Esophagus muscularis mucosa (tissue), 4 donors: ENCODE data around the gene ZC3HAV1. TPM values are rescaled to one million over a fixed set of nuclear protein-coding genes. Genes with fewer than 3 reads are reported as not detected.

ENCODE experiments used
- DNase-seq: peaks from one replicate; pipeline ENCODE4 v3.0.0-alpha.2; 2017; ENCODE audit errors: extremely low spot score
- H3K27ac ChIP-seq, 4 donors: fragments of 200-600 bp; sonication (generic); replicated peaks in 1 of 4; 1 replicate in 3 of 4; 2 replicates in 1 of 4; pipeline ENCODE4 v1.5.1; 2016 to 2019; ENCODE audit warnings: mild to moderate bottlenecking in 1 of 4
- H3K27me3 ChIP-seq, 4 donors: fragments of 200-600 bp; sonication (generic); one replicate each; pipeline versions ENCODE4 v1.5.1 to v1.6.0; 2016 to 2019
- H3K36me3 ChIP-seq, 4 donors: fragments of 200-600 bp; sonication (generic); one replicate each; pipeline ENCODE4 v1.5.1; 2016 to 2019
- H3K4me1 ChIP-seq, 4 donors: fragments of 200-600 bp; sonication (generic); one replicate each; pipeline ENCODE4 v1.5.1; 2016 to 2019
- H3K4me3 ChIP-seq, 4 donors: fragments of 200-600 bp; sonication (generic); 1 replicate in 2 of 4; 2 replicates in 2 of 4; pipeline ENCODE4 v1.5.1; 2016 to 2019; ENCODE audit warnings: mild to moderate bottlenecking in 4 of 4, moderate library complexity in 1 of 4
- H3K9me3 ChIP-seq, 4 donors: fragments of 200-600 bp; sonication (generic); 1 replicate in 3 of 4; 2 replicates in 1 of 4; pipeline ENCODE4 v1.5.1; 2016 to 2019
- CTCF ChIP-seq, 3 experiments: fragments of 200-600 bp in 2 of 3; fragments of 450-650 bp in 1 of 3; sonication (generic) in 2 of 3; IDR thresholded peaks; one replicate each; pipeline ENCODE4 v1.5.1; 2017 to 2019; ENCODE audit warnings: antibody characterized with exemption in 3 of 3, mild to moderate bottlenecking in 2 of 3, moderate library complexity in 1 of 3
- EP300 ChIP-seq: sonication (generic); formaldehyde crosslinking; IDR thresholded peaks from one replicate; pipeline ENCODE4 v1.6.1; 2017; ENCODE audit warnings: antibody characterized with exemption
- POLR2A ChIP-seq: fragments of 450-650 bp; IDR thresholded peaks from one replicate; pipeline ENCODE4 v1.6.1; 2017; ENCODE audit warnings: antibody characterized with exemption, moderate library complexity, mild to moderate bottlenecking, low read depth
- POLR2AphosphoS5 ChIP-seq, 2 donors: sonication (generic); formaldehyde crosslinking; IDR thresholded peaks; one replicate each; pipeline ENCODE4 v1.6.1; 2017; ENCODE audit warnings: antibody characterized with exemption in 2 of 2
- WGBS: methylation state at CpG from one replicate; pipeline ENCODE4 v1.1.5; 2018; 5-methylcytosine and 5-hydroxymethylcytosine counted together
- intact Hi-C: fragments of 100-400 bp; cut with DNase I; formaldehyde crosslinking; loops from one replicate; pipeline ENCODE4 v1.15.1; 2023
- total RNA-seq, 4 donors: library from RNA; depleted of rRNA; stranded (reverse); fragments of >200 nt; gene quantifications; one replicate each; pipeline versions ENCODE4 v1.1.0 to v1.2.1, GENCODE V29; 2016

ZC3HAV1 gene
- total RNA-seq, 4 donors from 2014 or later = 23.7 to 29.5 (median 27.6) TPM

- Histone ChIP-seq H3K4me1 (peaks cover 0 to 8% (median 4%) of the 10 kb centered on the region in 4 donors), H3K27me3 (no peaks in the 10 kb centered on the region), H3K4me3 (no peak overlapping the region), H3K27ac (no peak overlapping the region), H3K36me3 (peaks cover 51 to 90% (median 85%) of the 10 kb centered on the region in 4 donors), H3K9me3 (no peaks in the 10 kb centered on the region)
- TF ChIP-seq POLR2AphosphoS5 (IDR thresholded peaks at IDR 0.05) (no peak), CTCF (IDR thresholded peaks at IDR 0.05) (no peak), EP300 (no peak), POLR2A (no peak)
- 87% methylated on average over 11 of the region's 11 CpGs for WGBS
- intact Hi-C loops = loop anchor here (2.0 to 5.0 kb wide), 2 partner anchors 59 to 191 kb away; no protein-coding TSS in a partner anchor
- no peak for DNase-seq
Observed at GRCh38 chr7:139075871-139076686, 33.4 kb downstream of the ZC3HAV1 start.

GRCh38 chr7:139075031-139075652 is 34.4 kb downstream of the ZC3HAV1 start:
- DNase-seq = peak; percentile 92
- Histone ChIP-seq H3K36me3 (peaks cover 51 to 90% (median 83%) of the 10 kb centered on the region in 4 donors), H3K4me3 (no peak overlapping the region), H3K4me1 (peaks cover 0 to 6% (median 3%) of the 10 kb centered on the region in 4 donors), H3K27ac (peak overlapping the region in 2 of 4 donors; percentile 34 to 42), H3K27me3 (no peaks in the 10 kb centered on the region), H3K9me3 (no peaks in the 10 kb centered on the region)
- 38% methylated on average over 9 of the region's 9 CpGs for WGBS
- intact Hi-C loops = loop anchor here (2.0 to 5.0 kb wide), 2 partner anchors 58 to 190 kb away; no protein-coding TSS in a partner anchor
- no peak for TF ChIP-seq POLR2A
- TF ChIP-seq EP300 = no peak
- peak; percentile 74 to 86 (median 86) for TF ChIP-seq CTCF (IDR thresholded peaks at IDR 0.05)
- TF ChIP-seq POLR2AphosphoS5 (IDR thresholded peaks at IDR 0.05) = peak in 1 of 2 donors; percentile 47

GRCh38 chr7:139072796-139073195 is 36.7 kb downstream of the ZC3HAV1 start:
- H3K27ac ChIP-seq = no peak overlapping the region
- DNase-seq = no peak
- intact Hi-C loops = no loop called here

GRCh38 chr7:139071680-139072079 is 37.8 kb downstream of the ZC3HAV1 start:
- Histone ChIP-seq H3K36me3 (peaks cover 45 to 90% (median 79%) of the 10 kb centered on the region in 4 donors), H3K27ac (no peak overlapping the region), H3K9me3 (no peaks in the 10 kb centered on the region), H3K27me3 (no peaks in the 10 kb centered on the region), H3K4me3 (no peak overlapping the region), H3K4me1 (peaks cover 0 to 6% (median 3%) of the 10 kb centered on the region in 4 donors)
- TF ChIP-seq CTCF (IDR thresholded peaks at IDR 0.05) (no peak), POLR2AphosphoS5 (IDR thresholded peaks at IDR 0.05) (no peak), POLR2A (no peak), EP300 (no peak)
- intact Hi-C loops = no loop called here
- DNase-seq = no peak
- 87% methylated on average over 3 of the region's 3 CpGs for WGBS

More at GRCh38 chr7:139072796-139073195, 36.7 kb downstream of the ZC3HAV1 start:
- Histone ChIP-seq H3K4me1 (peaks cover 0 to 6% (median 3%) of the 10 kb centered on the region in 4 donors), H3K9me3 (no peaks in the 10 kb centered on the region), H3K27me3 (no peaks in the 10 kb centered on the region), H3K4me3 (no peak overlapping the region), H3K36me3 (peaks cover 50 to 90% (median 80%) of the 10 kb centered on the region in 4 donors)
- 75% methylated on average over 8 of the region's 8 CpGs for WGBS
- TF ChIP-seq CTCF (IDR thresholded peaks at IDR 0.05) (no peak), POLR2A (no peak), EP300 (no peak), POLR2AphosphoS5 (IDR thresholded peaks at IDR 0.05) (no peak)
